Heart left ventricle (tissue), 16 donors: ENCODE data around the gene PTPMT1. TPM values are rescaled to one million over a fixed set of nuclear protein-coding genes. Genes with fewer than 3 reads are reported as not detected.

ENCODE experiments used
- ATAC-seq, 4 donors: fragments of 200-7000 bp; cut with Tn5 transposase; one replicate each; pipeline ENCODE4 v1.9.1; 2020 to 2022; ENCODE audit warnings: moderate library complexity in 4 of 4, mild to moderate bottlenecking in 3 of 4, moderate number of reproducible peaks in 1 of 4
- DNase-seq, 5 donors: peaks; one replicate each; pipeline ENCODE4 v3.0.0-alpha.2; 2020
- H3K27ac ChIP-seq, 12 donors: fragments of 200-600 bp; sonication (generic) in 4 of 12; one replicate each; pipeline versions ENCODE4 v1.5.0 to v1.8.0; 2016 to 2022; ENCODE audit warnings: mild to moderate bottlenecking in 2 of 12
- H3K27me3 ChIP-seq, 9 donors: fragments of 200-600 bp; sonication (generic) in 2 of 9; one replicate each; pipeline versions ENCODE4 v1.5.1 to v1.8.0; 2016 to 2022; ENCODE audit warnings: mild to moderate bottlenecking in 3 of 9
- H3K36me3 ChIP-seq, 9 donors: fragments of 200-600 bp; sonication (generic) in 2 of 9; one replicate each; pipeline versions ENCODE4 v1.5.0 to v1.8.0; 2018 to 2022; ENCODE audit warnings: mild to moderate bottlenecking in 2 of 9
- H3K4me1 ChIP-seq, 12 donors: fragments of 200-600 bp; sonication (generic) in 4 of 12; one replicate each; pipeline versions ENCODE4 v1.5.0 to v1.8.0; 2016 to 2022; ENCODE audit warnings: mild to moderate bottlenecking in 3 of 12
- H3K4me3 ChIP-seq, 12 donors: fragments of 200-600 bp; sonication (generic) in 4 of 12; one replicate each; pipeline versions ENCODE4 v1.5.0 to v1.8.0; 2017 to 2022; ENCODE audit warnings: mild to moderate bottlenecking in 9 of 12, moderate library complexity in 4 of 12
- H3K9me3 ChIP-seq, 12 donors: fragments of 200-600 bp; sonication (generic) in 4 of 12; one replicate each; pipeline versions ENCODE4 v1.5.0 to v1.8.0; 2016 to 2022; ENCODE audit warnings: mild to moderate bottlenecking in 1 of 12
- CTCF ChIP-seq, 12 donors: fragments of 200-600 bp; sonication (generic) in 4 of 12; IDR thresholded peaks; one replicate each; pipeline versions ENCODE4 v1.5.0 to v1.8.0; 2018 to 2022; ENCODE audit warnings: antibody characterized with exemption in 12 of 12, mild to moderate bottlenecking in 5 of 12
- POLR2A ChIP-seq, 2 donors: fragments of 450-650 bp; IDR thresholded peaks; one replicate each; pipeline ENCODE4 v1.6.1; 2017; ENCODE audit warnings: antibody characterized with exemption in 2 of 2, mild to moderate bottlenecking in 2 of 2, moderate library complexity in 2 of 2
- WGBS, 4 donors: extraction: QIAGEN DNeasy Blood & Tissue Kit in 2 of 4; methylation state at CpG; one replicate each; pipeline versions ENCODE4 v1.1.5 to v1.1.7; 2013 to 2018; 5-methylcytosine and 5-hydroxymethylcytosine counted together
- intact Hi-C, 10 donors: fragments of 100-400 bp; cut with DNase I; formaldehyde crosslinking; loops; one replicate each; pipeline versions ENCODE4 v1.11.1 to v1.14.2; 2022
- polyA plus RNA-seq, 2 donors: library from polyadenylated mRNA; stranded (reverse); fragments of 200-250 nt; gene quantifications; one replicate each; pipeline ENCODE4 v1.2.3, GENCODE V29; 2013
- total RNA-seq, 9 donors: library from RNA; depleted of rRNA in 2 of 9; stranded (reverse); fragments of >200 nt in 2 of 9; fragmentation: NEBNext Ultra II Directional in 3 of 9; extraction: Animal tissue kit (Norgen Biotek cat#: 25700) in 3 of 9; gene quantifications; one replicate each; pipeline versions ENCODE4 v1.1.0 to v1.2.4, GENCODE V29; 2016 to 2023
- donor health status: ischemic (EF 13 %, LVEDD 7.1; RV severe dilation, severe dysfunction).
- donor health status: healthy with polysubstance abuse.
- donor health status: DM: no; HTN: yes; CAD: no.
- donor health status: DM: no; HTN: no; CAD: no.
- donor health status: ischemic (EF 25% LVEDD 6.9; RV normal size, moderate dysfunction).
- donor health status: ischemic (EF 25% LVEDD 5.7; RV mildly dilated, moderate dysfunction).
- donor health status: healthy.
- donor health status: DM: yes; HTN: yes; CAD: no.
- donor health status: ischemic (EF 35%, LVEDD 5.7; RV mildly dilated, moderate dysfunction).
- donor health status: nonischemic (EF 11% LVEDD 7.7; RV severe dilation, severe dysfunction).
- donor health status: DM: yes; HTN: yes; CAD: no.
- donor health status: PGD.
- donor health status: ischemic (EF 29% LVEDD 5.4; RV normal size, mild dysfunction).
- donor health status: nonischemic (EF 23%, LVEDD 6.1; RV moderate dilation, normal function).

PTPMT1 gene
- total and polyA plus RNA-seq, 11 donors = 17.4 to 77.4 (median 24.5) TPM

GRCh38 chr11:47586098-47586855 is 20.9 kb downstream of the PTPMT1 start, which contains the start of gene FAM180B:
Gene FAM180B (plus strand): TSS chr11:47586678. CDS start chr11:47586769, 91 bp downstream.
- Histone ChIP-seq H3K27ac (peak within 1 kb of the TSS in 5 of 12 donors; percentile 21 to 60 (median 30)), H3K9me3 (no peaks in the 10 kb centered on the region), H3K4me3 (no peak within 1 kb of the TSS), H3K36me3 (peaks cover 0 to 41% (median 39%) of the 10 kb centered on the region in 9 donors), H3K27me3 (peaks cover 0 to 19% (median 7%) of the 10 kb centered on the region in 9 donors), H3K4me1 (peaks cover 0 to 31% (median 11%) of the 10 kb centered on the region in 12 donors)
- ATAC-seq (peak; percentile 28 to 81 (median 50)), DNase-seq (peak in 2 of 5 donors; percentile 34 to 73)
- TF ChIP-seq POLR2A (IDR thresholded peaks at IDR 0.05) (no peak), CTCF (IDR thresholded peaks at IDR 0.05) (no peak)
- WGBS, 4 donors = 44 to 69% (median 62%) methylated on average over 9 to 12 of the region's 12 CpGs
- intact Hi-C loops = no loop called here

- Histone ChIP-seq H3K9me3 (no peaks in the 10 kb centered on the region), H3K27me3 (peaks cover 0 to 22% (median 7%) of the 10 kb centered on the region in 9 donors), H3K27ac (peak overlapping the region in 3 of 12 donors; percentile 14 to 60 (median 30)), H3K36me3 (peaks cover 0 to 32% (median 30%) of the 10 kb centered on the region in 9 donors), H3K4me1 (peaks cover 0 to 26% (median 11%) of the 10 kb centered on the region in 12 donors), H3K4me3 (no peak overlapping the region)
- 72 to 80% (median 75%) methylated on average over 6 of the region's 6 CpGs for WGBS, 4 donors
- intact Hi-C loops = no loop called here
- peak in 1 of 4 donors; percentile 12 for ATAC-seq
- TF ChIP-seq CTCF (IDR thresholded peaks at IDR 0.05) (no peak), POLR2A (IDR thresholded peaks at IDR 0.05) (no peak)
- no peak for DNase-seq
These were observed 21.8 kb downstream of the PTPMT1 start for GRCh38 chr11:47587039-47587716.

- DNase-seq = peak in 4 of 5 donors; percentile 52 to 80 (median 66)
- Histone ChIP-seq H3K27ac (peak overlapping the region in 2 of 12 donors; percentile 14 to 60), H3K4me1 (peaks cover 0 to 26% (median 11%) of the 10 kb centered on the region in 12 donors), H3K9me3 (no peaks in the 10 kb centered on the region), H3K4me3 (peak overlapping the region in 1 of 12 donors; percentile 38), H3K27me3 (peaks cover 0 to 28% (median 8%) of the 10 kb centered on the region in 9 donors), H3K36me3 (peaks cover 0 to 25% (median 24%) of the 10 kb centered on the region in 9 donors)
- intact Hi-C loops = no loop called here
- 68 to 89% (median 78%) methylated on average over 11 to 14 of the region's 14 CpGs for WGBS, 4 donors
- ATAC-seq = peak in 3 of 4 donors; percentile 21 to 72 (median 62)
- TF ChIP-seq CTCF (IDR thresholded peaks at IDR 0.05) (no peak), POLR2A (IDR thresholded peaks at IDR 0.05) (no peak)
These were observed 22.4 kb downstream of the PTPMT1 start for GRCh38 chr11:47587723-47588326.
